ENCODE data around the gene TMEM109.
A peak's percentile ranks its signal among the peaks of the same experiment; 100 is the strongest.

Gene TMEM109

GRCh38 chr11:60913793-60914632, at the start of gene TMEM109:
TSS of gene TMEM109 (plus strand) at chr11:60914158. CDS start at chr11:60919694, 5,536 bp downstream.
- DNase-seq (ENCODE audit: low read depth in 2 of 2): peak; percentile 73 to 76

- DNase-seq (ENCODE audit: low read depth in 2 of 2): no peak
Measured at GRCh38 chr11:60864856-60865513, 49.0 kb upstream of the TMEM109 start.

- no peak for DNase-seq (ENCODE audit: low read depth in 2 of 2)
Measured at GRCh38 chr11:60866911-60867870, 46.8 kb upstream of the TMEM109 start, which contains the start of gene ZP1. TSS of gene ZP1 (plus strand) at chr11:60867542. CDS start at chr11:60867562, 20 bp downstream.

GRCh38 chr11:60867871-60868681, 45.9 kb upstream of the TMEM109 start:
- DNase-seq (ENCODE audit: low read depth in 2 of 2): no peak

- DNase-seq (ENCODE audit: low read depth in 2 of 2): no peak
Measured at GRCh38 chr11:60868682-60869450, 45.1 kb upstream of the TMEM109 start.

- DNase-seq (ENCODE audit: low read depth in 2 of 2): no peak
Measured at GRCh38 chr11:60869451-60869825, 44.5 kb upstream of the TMEM109 start.

GRCh38 chr11:60870276-60870675, 43.7 kb upstream of the TMEM109 start:
- no peak for DNase-seq (ENCODE audit: low read depth in 2 of 2)

GRCh38 chr11:60870733-60871377, 43.1 kb upstream of the TMEM109 start:
- no peak for DNase-seq (ENCODE audit: low read depth in 2 of 2)

- DNase-seq (ENCODE audit: low read depth in 2 of 2): no peak
Measured at GRCh38 chr11:60871378-60872061, 42.4 kb upstream of the TMEM109 start.

- DNase-seq (ENCODE audit: low read depth in 2 of 2): no peak
Measured at GRCh38 chr11:60872124-60872960, 41.6 kb upstream of the TMEM109 start.

GRCh38 chr11:60872961-60873524, 40.9 kb upstream of the TMEM109 start:
- DNase-seq (ENCODE audit: low read depth in 2 of 2): no peak

- no peak for DNase-seq (ENCODE audit: low read depth in 2 of 2)
Measured at GRCh38 chr11:60873533-60873932, 40.4 kb upstream of the TMEM109 start.

GRCh38 chr11:60874421-60875365, 39.3 kb upstream of the TMEM109 start:
- DNase-seq (ENCODE audit: low read depth in 2 of 2): no peak

- DNase-seq (ENCODE audit: low read depth in 2 of 2): no peak
Measured at GRCh38 chr11:60875366-60876167, 38.4 kb upstream of the TMEM109 start.

- DNase-seq (ENCODE audit: low read depth in 2 of 2): no peak
Measured at GRCh38 chr11:60876168-60876485, 37.8 kb upstream of the TMEM109 start.

Data from activated CD8-positive, alpha-beta memory T cell treated with anti-CD3 and anti-CD28 coated beads for 4 hours (primary cell).